HG03196 (cell line): ENCODE data around the gene CENPX.

Experiments
- ATAC-seq: cut with Tn5 transposase; IDR thresholded peaks from one replicate; pipeline ENCODE4 v1.9.1; 2021; ENCODE audit not compliant: unreplicated experiment

Gene CENPX

GRCh38 chr17:82012261-82012639, 10.4 kb downstream of the CENPX start:
- no peak for ATAC-seq

- no peak for ATAC-seq
Observed at GRCh38 chr17:82011617-82012187, 11.0 kb downstream of the CENPX start.

GRCh38 chr17:82010575-82011525, 11.8 kb downstream of the CENPX start:
- no peak for ATAC-seq

- no peak for ATAC-seq
Observed at GRCh38 chr17:82009413-82009812, 13.3 kb downstream of the CENPX start.

GRCh38 chr17:82008941-82009405, 13.7 kb downstream of the CENPX start:
- no peak for ATAC-seq

- no peak for ATAC-seq
Observed at GRCh38 chr17:82008258-82008940, 14.3 kb downstream of the CENPX start.

GRCh38 chr17:82007495-82008257, 15.0 kb downstream of the CENPX start:
- ATAC-seq: no peak

- no peak for ATAC-seq
Observed at GRCh38 chr17:82007228-82007494, 15.5 kb downstream of the CENPX start.

- no peak for ATAC-seq
Observed at GRCh38 chr17:82006468-82007227, 16.0 kb downstream of the CENPX start.

- no peak for ATAC-seq
Observed at GRCh38 chr17:82005701-82006348, 16.9 kb downstream of the CENPX start.

GRCh38 chr17:82004517-82005455, 17.9 kb downstream of the CENPX start:
- ATAC-seq: no peak

- ATAC-seq: no peak
Observed at GRCh38 chr17:82003411-82004381, 19.0 kb downstream of the CENPX start.

GRCh38 chr17:82001571-82002056, 21.1 kb downstream of the CENPX start:
- ATAC-seq: no peak

- ATAC-seq: no peak
Observed at GRCh38 chr17:82000803-82001570, 21.7 kb downstream of the CENPX start.

- ATAC-seq: no peak
Observed at GRCh38 chr17:81999976-82000802, 22.5 kb downstream of the CENPX start.

- ATAC-seq: no peak
Observed at GRCh38 chr17:81999587-81999975, 23.1 kb downstream of the CENPX start.
